ENCODE results near the gene SIRT3. TPM values are rescaled to one million over a fixed set of nuclear protein-coding genes. Genes with fewer than 3 reads are reported as not detected.

Gene SIRT3
- total RNA-seq, 1 experiment from 2014 or later: 10.8 TPM

DNA sequence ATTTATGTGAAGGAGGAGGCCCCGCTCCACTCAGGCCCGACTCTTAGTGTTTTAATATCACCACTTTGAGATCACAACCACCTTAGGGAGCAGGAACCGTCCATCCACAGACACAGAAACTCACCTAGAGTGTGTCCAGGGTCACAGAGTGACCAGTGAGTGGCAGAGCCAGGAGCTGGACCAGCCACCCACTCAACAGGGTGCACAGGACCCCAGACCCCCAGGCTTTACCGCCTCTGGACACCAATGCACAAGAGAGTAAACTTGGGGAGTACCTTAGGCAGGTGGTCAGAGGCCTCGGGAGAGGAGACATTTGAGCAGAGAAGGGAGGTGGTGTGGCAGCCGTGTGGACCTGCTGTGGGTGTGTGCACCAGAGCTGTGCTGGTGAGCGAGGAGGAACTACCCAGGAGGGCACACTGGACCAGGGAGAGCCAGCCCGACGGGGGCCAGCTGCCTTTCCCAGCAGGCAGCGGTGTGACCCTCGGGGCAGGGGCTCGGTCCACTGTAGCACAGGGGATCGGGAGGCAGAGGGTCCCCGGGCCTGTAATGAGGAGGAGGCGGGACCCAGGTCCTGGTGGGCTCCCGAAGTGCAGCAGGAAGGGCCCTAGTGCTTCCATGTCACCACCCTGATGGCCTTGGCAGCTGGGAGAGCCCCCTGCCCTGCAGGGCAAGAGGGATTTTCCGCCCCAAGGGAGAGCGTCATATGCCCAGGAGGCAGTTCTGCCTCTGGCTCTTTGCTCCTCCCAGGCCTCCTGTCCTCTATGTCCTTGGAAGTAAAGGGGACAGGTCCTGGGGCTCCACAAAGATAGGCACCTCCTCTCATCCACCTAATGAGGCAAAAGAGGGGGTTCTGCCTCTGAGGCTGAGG, 34.5 kb upstream of the SIRT3 start:
- no peak for DNase-seq (ENCODE audit: low read depth)

DNA sequence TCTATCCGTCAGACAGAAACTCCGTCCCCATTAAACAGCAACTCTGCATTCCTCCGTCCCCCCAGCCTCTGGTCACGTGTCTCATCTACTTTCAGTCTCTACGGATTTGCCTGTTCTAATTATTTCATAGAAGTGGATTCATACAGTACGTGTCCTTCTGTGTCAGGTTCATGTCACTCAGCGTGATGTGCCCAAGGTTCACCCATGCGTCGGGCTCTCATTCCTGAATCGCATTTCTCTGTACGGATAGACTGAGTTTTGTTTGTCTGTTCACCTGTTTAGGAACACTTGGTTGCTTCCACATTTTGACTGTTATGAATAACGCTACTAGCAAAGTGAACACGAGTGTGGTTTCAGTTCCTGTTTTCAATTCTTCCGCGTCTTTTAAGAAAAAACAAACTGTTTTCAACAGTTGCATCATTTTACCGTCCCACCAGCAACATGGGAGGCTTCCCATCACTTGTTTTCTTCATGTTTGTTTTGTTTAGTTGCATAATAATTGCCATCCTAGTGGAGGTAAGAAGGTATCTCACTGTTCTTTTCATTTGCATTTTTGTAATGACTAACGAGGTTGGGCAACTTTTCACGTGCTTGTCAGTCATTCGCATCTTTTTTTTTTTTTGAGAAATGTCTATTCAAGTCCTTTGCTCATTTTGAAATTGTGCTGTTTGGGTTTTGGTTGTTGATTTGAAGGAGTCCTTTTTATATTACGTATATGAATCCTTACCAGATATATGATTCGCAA, 33.2 kb upstream of the SIRT3 start:
- no peak for DNase-seq (ENCODE audit: low read depth)

DNA sequence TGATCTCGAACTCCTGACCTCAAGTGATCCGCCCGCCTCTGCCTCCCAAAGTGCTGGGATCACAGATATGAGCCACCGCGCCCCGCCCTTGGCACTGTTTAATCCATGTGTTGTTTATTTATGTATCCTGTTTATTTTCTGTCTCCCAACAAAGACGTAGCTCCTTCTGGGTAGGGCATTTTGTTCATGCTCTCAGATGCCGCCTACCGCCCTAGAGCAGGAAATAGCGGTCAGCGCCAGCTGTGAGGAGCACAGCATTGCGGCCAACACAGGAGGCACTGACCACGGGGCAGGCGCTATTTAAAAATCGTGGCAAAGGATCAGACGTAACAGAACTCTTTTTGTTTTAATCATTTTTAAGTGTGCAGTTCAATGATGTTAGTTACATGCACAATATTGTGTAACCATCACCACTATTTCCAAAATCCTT, 32.6 kb upstream of the SIRT3 start:
- DNase-seq (ENCODE audit: low read depth): peak; percentile 24

DNA sequence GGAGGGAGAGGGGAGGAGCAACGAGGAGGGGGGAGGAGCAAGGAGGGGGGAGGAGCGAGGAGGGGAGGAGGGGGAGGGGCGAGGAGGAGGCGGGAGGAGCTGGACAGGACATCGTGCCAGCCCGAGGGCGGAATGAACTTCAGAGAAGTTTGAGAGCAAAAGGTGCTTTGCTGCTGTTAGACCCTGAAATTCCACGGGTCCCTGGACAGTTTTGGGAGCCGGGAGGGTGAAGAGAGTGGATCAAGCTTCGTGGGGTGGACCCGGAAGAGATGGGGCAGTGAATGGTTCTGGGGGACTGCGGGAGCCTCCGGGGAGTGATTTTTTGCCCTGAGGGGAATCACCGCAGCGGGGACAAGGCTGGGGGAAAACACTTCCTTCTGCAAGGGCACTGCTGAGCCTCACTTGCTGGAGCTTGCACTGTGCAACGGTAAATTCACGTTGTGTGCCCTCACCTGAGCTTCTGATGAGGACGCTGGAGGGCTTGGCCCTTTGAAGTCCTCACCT, 31.4 kb upstream of the SIRT3 start:
- no peak for DNase-seq (ENCODE audit: low read depth)

DNA sequence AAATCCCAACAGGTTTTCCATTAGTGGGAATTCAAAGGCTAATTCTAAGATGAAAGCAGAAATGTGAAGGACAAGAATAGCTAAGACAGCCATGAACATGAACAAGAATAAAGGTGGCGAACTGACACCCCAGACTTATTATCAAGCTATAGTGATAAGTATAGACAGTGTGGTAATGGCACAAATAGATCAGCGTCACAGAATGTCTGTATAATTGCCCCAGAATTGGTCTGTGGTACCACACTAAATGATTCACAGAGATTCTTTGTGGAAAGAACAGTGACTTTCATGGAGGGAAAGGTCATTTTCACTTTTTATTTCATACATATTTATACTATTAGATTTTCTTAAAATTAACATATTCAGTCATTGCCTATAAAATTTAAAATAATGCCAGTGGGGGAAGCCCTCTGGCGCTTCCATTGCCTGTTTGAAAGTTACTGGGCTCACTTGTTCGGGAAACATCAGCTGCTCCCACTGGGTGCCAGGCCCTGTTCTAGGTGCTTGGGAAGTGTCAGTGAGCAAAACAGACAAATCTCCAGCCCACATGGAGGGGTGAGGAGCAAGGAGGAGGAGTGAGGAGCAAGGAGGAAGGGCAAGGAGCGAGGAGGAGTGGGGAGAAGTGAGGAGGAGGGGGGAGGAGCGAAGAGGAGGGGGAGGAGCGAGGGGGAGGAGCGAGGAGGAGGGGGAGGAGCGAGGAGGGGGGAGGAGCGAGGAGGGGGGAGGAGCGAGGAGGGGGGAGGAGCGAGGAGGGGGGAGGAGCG, 30.7 kb upstream of the SIRT3 start:
- no peak for DNase-seq (ENCODE audit: low read depth)

DNA sequence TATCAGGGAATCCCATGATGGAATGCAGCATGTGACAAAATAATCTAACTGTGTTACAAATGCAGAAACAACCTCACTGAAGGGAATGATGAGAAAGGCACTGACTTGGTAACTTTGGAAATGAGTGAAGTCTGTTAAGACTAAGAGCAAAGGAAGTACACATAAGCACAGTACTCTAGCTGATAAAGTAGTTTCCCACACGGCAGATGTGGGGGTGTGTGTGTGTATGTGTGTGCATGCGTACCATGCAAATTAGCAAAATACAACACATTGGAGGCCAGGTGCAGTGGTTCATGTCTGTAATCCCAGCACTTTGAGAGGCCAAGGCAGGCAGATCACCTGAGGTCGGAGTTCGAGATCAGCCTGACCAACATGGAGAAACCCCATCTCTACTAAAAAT, 25.5 kb upstream of the SIRT3 start:
- no peak for DNase-seq (ENCODE audit: low read depth)

DNA sequence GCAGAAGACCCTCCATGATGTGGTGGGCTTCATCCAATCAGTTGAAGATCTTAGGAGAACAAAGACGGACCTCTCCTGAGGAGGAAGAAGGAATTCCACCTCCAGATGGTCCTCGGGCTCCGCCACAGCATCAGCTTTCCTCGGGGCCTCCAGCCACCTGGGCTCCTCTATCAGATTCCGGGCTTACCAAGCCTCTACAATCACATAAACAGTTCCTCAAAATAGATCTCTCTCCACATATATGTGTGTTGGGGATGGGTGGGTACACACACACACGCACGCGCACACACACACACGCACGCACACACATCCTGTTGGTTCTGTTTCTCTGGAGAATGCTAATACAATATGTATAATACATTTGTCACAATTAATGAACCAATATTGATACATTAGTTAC, 23.3 kb upstream of the SIRT3 start:
- no peak for DNase-seq (ENCODE audit: low read depth)

DNA sequence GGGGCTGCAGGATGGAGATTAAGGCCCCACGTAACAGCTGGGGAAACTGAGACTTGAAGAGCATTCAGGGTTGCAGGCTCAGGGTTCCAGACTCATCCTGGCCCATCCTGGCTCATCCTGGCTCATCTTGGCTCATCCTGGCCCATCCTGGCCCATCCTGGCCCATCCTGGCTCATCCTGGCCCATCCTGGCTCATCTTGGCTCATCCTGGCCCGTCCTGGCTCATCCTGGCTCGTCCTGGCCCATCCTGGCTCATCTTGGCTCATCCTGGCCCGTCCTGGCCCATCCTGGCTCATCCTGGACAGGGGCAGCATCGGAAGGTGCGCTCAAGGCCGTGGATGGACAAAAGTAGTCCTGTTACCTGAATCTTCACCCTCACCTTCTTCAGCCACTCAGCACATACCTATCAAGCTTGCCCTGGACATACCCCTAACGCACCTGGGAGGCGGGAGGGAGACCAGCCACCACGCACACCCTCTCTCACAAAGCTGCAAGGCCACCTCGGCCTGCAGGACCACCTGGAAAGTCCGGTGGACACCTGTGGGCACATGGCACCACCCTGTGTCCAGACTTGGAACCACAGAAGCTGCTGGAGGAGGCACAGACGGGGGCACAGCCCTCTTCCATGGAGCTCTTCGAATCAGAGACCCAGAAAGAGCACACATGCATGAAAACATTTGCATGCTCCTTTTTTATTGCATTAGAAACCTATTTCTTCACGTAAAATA, 21.8 kb upstream of the SIRT3 start:
- peak; percentile 17 for DNase-seq (ENCODE audit: low read depth)

DNA sequence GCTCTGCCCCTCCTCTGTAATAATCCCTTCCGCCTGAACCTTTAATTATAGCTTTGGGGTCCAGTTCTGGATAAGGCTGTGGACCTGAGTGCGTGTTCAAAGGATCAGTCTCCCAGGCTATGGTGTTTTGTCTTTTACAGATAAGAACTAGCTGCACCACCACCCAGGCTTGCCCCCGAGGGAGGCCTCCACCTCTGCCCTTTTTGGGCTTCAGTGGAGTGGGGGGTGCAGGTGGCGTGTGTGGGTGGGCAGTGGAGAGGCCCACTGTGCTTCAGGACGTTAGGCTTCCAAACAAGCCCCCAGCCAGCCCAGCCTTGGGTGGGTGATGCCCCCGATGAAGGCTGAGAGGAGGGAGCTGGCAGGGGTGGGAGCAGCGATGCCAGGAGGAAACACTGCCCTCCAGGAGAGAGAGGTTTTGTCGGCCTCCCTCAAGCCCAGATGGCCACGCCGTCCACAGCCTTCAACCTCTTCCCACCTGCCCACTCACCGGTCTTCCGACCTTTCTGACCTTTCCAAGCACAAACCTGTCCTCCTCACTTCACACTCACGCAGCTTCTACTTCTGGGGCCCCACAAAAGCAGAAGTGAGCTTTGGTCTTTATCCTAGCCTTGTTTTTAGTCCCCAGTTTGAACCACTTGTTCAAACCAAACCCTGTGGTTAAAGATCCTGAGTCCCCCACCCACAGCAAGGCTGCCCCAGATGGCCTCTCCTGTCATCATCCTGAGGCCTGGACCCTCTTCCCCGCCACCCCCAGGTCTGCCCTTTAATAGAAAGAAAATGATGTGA, 21.0 kb upstream of the SIRT3 start:
- no peak for DNase-seq (ENCODE audit: low read depth)

DNA sequence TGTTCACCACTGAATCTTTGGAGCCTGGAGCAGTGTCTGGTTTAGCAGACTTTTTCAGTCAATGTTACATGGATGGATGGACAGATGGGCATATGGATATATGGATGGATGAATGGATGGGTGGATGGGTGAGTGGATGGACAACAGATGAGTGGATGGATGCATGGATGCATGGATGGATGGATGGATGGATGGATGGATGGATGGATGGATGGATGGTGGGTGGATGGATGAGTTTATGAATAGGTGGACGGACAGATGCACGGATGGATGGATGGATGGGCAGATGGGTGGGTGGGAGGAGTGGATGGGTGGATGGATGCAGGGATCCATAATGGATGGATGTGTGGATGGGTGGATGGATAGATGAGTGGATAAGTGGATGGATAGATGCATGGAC, 19.7 kb upstream of the SIRT3 start:
- DNase-seq (ENCODE audit: low read depth): no peak

DNA sequence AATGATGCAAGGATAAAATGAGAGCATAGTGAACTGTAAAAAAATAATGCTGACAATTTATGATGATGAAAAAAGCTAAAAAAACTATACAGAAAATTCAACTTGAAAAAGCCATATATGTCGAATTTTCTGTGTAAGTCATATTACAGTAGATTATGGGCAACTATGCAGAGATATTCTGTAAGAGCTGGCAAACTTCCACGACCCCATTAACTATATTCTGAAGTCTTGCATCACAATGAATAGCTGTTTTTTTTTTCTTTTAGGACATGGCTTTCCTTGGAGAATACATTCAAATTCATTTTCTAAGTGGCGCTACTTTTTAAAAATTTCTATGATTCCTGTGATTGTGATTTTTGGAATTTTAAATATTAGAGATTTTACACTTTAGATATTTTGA, 19.0 kb upstream of the SIRT3 start:
- no peak for DNase-seq (ENCODE audit: low read depth)

DNA sequence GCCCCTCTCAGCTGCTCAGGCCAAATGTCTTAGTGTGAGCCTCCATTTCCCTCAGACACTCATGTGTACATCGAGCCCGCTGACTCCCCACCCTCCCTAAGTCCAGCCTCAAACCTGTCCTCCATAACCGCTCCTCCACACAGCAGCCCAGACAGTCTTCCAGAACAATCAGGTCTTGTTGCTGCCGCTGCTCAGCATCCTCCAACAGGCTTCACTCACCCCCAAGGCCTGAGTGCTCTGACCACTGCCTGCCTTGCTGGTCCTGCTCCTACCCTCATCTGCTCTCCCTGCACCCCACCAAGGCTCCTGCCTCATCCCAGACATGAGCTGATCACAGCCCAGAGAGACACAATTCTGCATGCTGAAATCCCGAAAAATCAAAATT, 17.7 kb upstream of the SIRT3 start:
- no peak for DNase-seq (ENCODE audit: low read depth)

DNA sequence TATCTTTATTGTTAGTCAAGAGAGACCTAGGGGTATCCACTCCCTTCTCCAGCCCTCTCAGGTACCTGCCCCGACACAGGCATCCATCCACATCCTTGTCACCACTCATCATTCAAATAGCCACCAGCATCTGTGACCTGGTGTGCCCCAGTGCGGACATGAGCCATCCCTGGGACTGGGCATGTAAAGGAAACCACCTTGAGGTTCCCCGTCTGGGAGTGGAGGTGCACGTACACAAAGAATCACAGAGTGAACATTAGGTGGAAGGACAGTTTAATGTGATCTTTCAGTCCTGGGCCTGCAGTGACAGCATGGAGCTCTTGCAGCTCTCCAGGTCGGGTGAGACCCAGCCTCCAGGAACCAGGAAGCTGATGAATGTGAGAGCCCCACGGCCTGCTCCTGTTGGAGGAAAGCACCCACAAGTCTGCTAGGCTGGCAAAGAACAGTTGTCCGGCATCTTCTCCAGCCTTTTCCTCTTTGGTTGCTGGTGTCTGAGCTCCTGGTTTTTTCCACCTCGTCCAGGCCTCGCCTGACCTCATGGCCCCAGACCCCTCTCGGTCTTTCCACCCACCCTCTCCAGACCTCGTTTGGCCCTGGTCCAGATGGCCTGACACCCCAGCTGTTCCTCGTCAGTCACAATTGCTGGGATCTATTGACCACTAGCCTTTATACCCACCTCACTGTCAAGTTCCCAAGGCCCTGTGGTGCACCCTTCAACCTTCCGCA, 17.2 kb upstream of the SIRT3 start:
- DNase-seq (ENCODE audit: low read depth): peak; percentile 17

DNA sequence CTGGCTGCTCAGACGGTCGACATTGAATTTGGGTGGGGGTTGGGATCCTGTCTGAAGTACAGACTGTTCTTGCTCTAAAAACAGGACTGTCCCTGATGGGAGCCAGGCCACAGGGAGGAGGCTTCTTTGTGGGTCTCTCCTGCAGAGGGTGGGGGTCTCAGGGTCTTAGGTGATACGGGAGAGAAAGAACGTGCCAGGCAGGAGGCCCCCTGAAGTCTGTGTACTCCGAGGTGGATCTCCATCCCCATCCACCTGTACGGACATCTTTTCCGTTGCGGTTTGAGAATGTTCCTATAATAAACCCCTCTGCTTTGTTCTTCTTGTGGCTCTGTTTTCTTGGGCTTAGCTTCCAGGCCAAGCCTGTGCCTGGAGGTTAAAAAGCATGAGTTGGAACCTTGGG, 16.5 kb upstream of the SIRT3 start:
- no peak for DNase-seq (ENCODE audit: low read depth)

DNA sequence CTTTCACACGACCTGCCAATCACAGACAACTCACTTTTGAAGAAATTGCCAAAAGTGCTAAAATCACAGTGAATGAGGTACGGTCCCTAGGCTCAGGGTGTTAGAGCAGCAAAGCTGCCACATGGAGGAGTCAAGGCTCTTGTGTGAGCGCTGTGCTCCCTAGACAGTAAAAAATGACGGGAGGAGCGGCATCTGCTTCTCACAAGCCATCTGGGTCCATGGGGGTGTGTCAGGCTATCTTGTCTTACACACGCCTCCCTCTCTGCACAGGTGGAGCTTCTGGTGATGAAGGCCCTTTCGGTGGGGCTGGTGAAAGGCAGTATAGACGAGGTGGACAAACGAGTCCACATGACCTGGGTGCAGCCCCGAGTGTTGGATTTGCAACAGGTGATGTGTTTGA, 15.4 kb upstream of the SIRT3 start:
- no peak for DNase-seq (ENCODE audit: low read depth)

DNA sequence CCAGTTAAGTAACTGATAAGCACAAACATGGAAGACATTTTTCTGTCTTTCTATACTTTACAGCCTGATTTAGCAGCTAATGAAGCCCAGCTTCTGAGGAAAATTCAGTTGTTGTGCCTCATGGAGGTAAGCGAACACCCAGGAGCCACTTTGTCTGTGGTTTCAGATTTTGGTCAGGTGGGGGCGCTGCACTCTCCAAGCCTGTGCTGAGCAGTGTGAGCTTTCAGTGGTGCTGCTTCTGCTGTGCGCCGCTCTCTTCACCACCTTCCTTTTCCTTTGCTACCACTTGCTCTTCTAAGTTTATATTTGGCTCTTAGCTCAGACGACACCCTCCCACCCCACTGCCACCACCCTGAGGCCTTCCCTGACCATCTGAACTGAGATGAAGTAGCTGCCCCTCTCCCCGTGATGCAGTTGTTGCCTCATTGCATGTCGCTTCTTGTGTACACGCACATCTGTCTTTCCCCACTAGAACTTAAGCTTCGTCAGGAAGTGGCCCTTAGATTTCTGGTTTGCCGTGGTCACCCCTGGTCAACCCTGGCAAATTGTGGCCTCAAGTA, 14.7 kb upstream of the SIRT3 start:
- DNase-seq (ENCODE audit: low read depth): peak; percentile 40

DNA sequence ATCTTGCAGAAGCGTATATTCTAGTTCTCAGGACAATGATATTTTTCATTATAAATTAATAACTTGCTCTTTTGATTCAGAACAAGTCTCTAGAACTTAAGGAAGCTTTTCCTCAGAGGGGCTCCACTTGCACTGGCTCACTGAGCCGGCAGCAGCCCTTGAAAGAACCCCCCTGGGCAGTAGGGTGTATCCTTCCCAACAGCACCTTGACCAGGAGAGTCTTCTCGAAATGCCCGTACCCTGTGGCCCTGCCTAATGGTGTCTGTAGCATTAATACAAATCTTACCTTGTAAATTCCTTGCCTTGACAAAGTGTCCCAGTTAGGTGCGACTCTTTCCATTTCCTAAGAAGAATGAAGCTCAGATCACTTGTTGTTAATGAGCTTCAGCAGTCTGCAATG, 14.1 kb upstream of the SIRT3 start:
- no peak for DNase-seq (ENCODE audit: low read depth)

DNA sequence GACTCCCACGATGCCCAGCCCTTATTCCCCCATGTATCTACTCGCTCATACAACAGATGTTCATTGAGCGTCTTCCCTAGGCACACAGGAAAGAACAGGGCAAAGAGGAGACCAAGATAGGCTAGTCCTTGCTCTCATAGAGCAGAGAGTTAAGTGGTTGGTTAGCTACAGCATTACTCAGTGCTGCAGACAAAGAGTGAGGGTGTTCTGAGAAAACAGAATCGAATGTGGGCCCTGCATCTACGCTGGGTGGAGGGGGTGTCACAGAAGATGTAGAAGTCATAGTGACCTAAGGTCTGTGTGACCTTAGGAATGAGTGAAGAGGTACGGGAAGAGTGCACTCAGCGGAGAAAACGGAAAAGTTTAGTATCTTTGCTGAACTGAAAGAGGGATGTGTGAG, 12.9 kb upstream of the SIRT3 start:
- DNase-seq (ENCODE audit: low read depth): no peak

DNA sequence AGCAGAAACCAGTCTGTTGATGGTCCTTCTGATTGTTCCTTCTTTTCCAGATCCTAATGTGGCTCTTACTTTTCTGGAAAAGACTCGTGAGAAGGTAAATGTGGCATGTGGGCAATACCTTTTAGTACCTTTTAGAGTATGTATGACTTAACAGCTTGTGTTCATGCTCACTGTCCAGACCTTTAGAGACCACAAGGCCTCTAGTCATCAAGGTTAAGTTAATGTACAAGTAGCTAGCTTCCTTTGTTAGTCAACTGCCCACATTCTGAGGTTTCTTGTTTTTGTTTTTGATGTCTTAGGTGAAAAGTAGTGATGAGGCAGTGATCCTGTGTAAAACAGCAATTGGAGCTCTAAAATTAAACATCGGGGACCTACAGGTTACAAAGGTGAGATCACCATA, 8.2 kb upstream of the SIRT3 start:
- DNase-seq (ENCODE audit: low read depth): no peak

DNA sequence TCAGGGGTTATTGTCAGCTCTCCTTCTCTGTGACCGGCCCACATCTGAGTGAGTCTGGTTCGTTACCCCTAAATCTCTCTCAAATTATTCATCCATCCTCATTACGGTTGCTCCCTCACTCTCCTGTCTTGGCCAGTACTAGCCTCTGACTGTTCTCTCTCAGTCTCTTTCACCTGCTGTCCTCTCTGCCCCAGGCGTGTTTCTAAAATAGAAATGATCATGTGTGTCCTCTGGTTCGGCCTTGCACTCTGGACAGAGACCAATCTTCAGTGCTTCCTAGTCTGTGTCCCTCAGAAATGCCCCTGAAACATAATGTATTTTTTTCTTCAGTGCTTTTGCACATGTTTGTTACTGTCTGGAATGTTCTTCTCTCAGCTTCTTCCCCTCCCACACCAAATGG, 5.5 kb upstream of the SIRT3 start:
- no peak for DNase-seq (ENCODE audit: low read depth)
